Mesendoderm (in vitro differentiated cells): ENCODE data around the gene SEZ6L.

Source experiments
- DNase-seq: peaks from one replicate; pipeline ENCODE4 v3.0.0; 2013
- H2AK5ac ChIP-seq: 2 replicates; pipeline ENCODE4 v1.6.1; 2013; ENCODE audit warnings: low read length, inconsistent platforms
- H2BK120ac ChIP-seq: 2 replicates; pipeline ENCODE4 v1.6.1; 2013; ENCODE audit warnings: low read depth, mild to moderate bottlenecking, low read length, moderate library complexity, mixed read lengths
- H2BK15ac ChIP-seq: replicated peaks from 2 replicates; pipeline ENCODE4 v1.6.1; 2013; ENCODE audit warnings: low read depth, mild to moderate bottlenecking, moderate library complexity
- H2BK5ac ChIP-seq: 2 replicates; pipeline ENCODE4 v1.6.1; 2013; ENCODE audit warnings: low read length, inconsistent platforms
- H3K18ac ChIP-seq: 2 replicates; pipeline ENCODE4 v1.6.1; 2013; ENCODE audit warnings: mild to moderate bottlenecking, low read length, mixed read lengths
- H3K23ac ChIP-seq: one replicate; pipeline ENCODE4 v1.6.1; 2013; ENCODE audit warnings: low read length
- H3K27ac ChIP-seq: 2 replicates; pipeline ENCODE4 v1.5.1; 2013; ENCODE audit warnings: low read depth, mild to moderate bottlenecking, inconsistent platforms, low read length, moderate library complexity
- H3K27me3 ChIP-seq: 2 replicates; pipeline ENCODE4 v1.6.1; 2013; ENCODE audit warnings: low read length, control low read depth, mild to moderate bottlenecking, inconsistent platforms; ENCODE audit not compliant: insufficient read depth, poor library complexity
- H3K36me3 ChIP-seq: 2 replicates; pipeline ENCODE4 v1.6.1; 2013; ENCODE audit warnings: low read length, inconsistent platforms; ENCODE audit not compliant: control insufficient read depth, insufficient read depth
- H3K4ac ChIP-seq: one replicate; pipeline ENCODE4 v1.6.1; 2013; ENCODE audit warnings: low read depth, mild to moderate bottlenecking, low read length, moderate library complexity
- H3K4me1 ChIP-seq: 2 replicates; pipeline ENCODE4 v1.6.1; 2013; ENCODE audit warnings: low read depth, low read length, inconsistent platforms; ENCODE audit not compliant: control insufficient read depth
- H3K4me2 ChIP-seq: 2 replicates; pipeline ENCODE4 v1.6.1; 2013; ENCODE audit warnings: low read length
- H3K4me3 ChIP-seq: 2 replicates; pipeline ENCODE4 v1.5.1; 2013; ENCODE audit warnings: mild to moderate bottlenecking, low read length
- H3K56ac ChIP-seq: one replicate; pipeline ENCODE4 v1.6.1; 2013; ENCODE audit warnings: low read length
- H3K79me1 ChIP-seq: 2 replicates; pipeline ENCODE4 v1.6.1; 2013; ENCODE audit warnings: low read length, inconsistent platforms
- H3K79me2 ChIP-seq: 2 replicates; pipeline ENCODE4 v1.6.1; 2013; ENCODE audit warnings: mild to moderate bottlenecking, low read length; ENCODE audit not compliant: control insufficient read depth, insufficient read depth
- H3K9ac ChIP-seq: 2 replicates; pipeline ENCODE4 v1.6.1; 2013; ENCODE audit warnings: low read length, inconsistent platforms
- H4K5ac ChIP-seq: one replicate; pipeline ENCODE4 v1.6.1; 2013; ENCODE audit warnings: low read length
- H4K8ac ChIP-seq: one replicate; pipeline ENCODE4 v1.6.1; 2013; ENCODE audit warnings: low read depth, mild to moderate bottlenecking, control low read depth, low read length, moderate library complexity
- WGBS: extraction: QIAGEN DNeasy Blood & Tissue Kit; methylation state at CpG from one replicate; pipeline ENCODE4 v1.1.7; 2013; ENCODE audit warnings: low lambda C conversion rate, missing lambda C conversion rate; ENCODE audit not compliant: insufficient coverage; ENCODE audit errors: extremely low coverage; 5-methylcytosine and 5-hydroxymethylcytosine counted together

The SEZ6L gene

DNA sequence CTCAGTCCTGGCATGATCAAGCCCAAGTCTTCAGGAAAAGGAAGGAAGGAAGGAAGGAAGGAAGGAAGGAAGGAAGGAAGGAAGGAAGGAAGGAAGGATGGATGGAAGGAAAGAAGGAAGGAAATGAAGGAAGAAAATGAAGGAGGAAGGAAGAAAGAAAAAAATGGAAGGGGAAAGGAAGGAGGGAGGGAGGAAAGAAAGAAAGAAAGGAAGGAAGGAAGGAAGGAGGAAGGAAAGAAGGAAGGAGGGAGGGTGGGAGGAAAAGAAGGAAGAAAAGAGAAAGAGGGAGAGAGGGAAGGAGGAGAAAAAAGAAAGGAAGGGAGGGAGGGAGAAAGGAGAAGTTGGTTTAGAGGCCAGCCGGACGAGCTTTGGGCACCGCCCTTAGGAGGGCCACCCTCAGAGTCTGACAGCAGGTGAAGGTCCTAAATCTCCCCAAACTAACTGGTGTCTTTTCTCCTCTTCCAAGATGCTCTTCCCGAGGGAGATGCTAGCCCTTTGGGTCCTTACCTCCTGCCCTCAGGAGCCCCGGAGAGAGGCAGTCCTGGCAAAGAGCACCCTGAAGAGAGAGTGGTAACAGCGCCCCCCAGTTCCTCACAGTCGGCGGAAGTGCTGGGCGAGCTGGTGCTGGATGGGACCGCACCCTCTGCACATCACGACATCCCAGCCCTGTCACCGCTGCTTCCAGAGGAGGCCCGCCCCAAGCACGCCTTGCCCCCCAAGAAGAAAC is 122.8 kb downstream of the SEZ6L start:
- H3K4me3 ChIP-seq = no peak overlapping the region
- H3K18ac ChIP-seq = no peak overlapping the region
- no peak overlapping the region for H3K4me2 ChIP-seq
- no peak overlapping the region for H2AK5ac ChIP-seq
- no peaks in the 10 kb centered on the region for H3K79me1 ChIP-seq
- H3K4ac ChIP-seq = no peak overlapping the region
- WGBS = no CpG with 5 or more reads among the region's 14 CpGs
- no peak overlapping the region for H2BK15ac ChIP-seq
- H3K27me3 ChIP-seq = no peaks in the 10 kb centered on the region
- no peak overlapping the region for H2BK5ac ChIP-seq
- H3K27ac ChIP-seq = no peak overlapping the region
- no peak overlapping the region for H3K23ac ChIP-seq
- H4K8ac ChIP-seq = no peak overlapping the region
- H3K56ac ChIP-seq = no peak overlapping the region
- H4K5ac ChIP-seq = no peak overlapping the region
- DNase-seq = no peak
- H3K36me3 ChIP-seq = no peaks in the 10 kb centered on the region
- H3K9ac ChIP-seq = no peak overlapping the region
- H3K4me1 ChIP-seq = peaks cover 3% of the 10 kb centered on the region
- no peaks in the 10 kb centered on the region for H3K79me2 ChIP-seq
- no peak overlapping the region for H2BK120ac ChIP-seq

- Histone ChIP-seq H2BK15ac (no peak overlapping the region), H4K8ac (no peak overlapping the region), H3K4me3 (no peak overlapping the region), H3K79me1 (no peaks in the 10 kb centered on the region), H3K56ac (no peak overlapping the region), H3K4me2 (no peak overlapping the region), H2BK5ac (no peak overlapping the region), H3K36me3 (no peaks in the 10 kb centered on the region), H3K23ac (no peak overlapping the region), H3K27me3 (no peaks in the 10 kb centered on the region), H2BK120ac (no peak overlapping the region), H3K79me2 (no peaks in the 10 kb centered on the region), H2AK5ac (no peak overlapping the region), H3K18ac (no peak overlapping the region), H3K4me1 (peaks cover 3% of the 10 kb centered on the region), H3K4ac (no peak overlapping the region), H3K27ac (no peak overlapping the region), H3K9ac (no peak overlapping the region), H4K5ac (no peak overlapping the region)
- no peak for DNase-seq
- no CpG with 5 or more reads among the region's 13 CpGs for WGBS
These were observed 123.4 kb downstream of the SEZ6L start for GRCh38 chr22:26292667-26292995.

- Histone ChIP-seq H4K8ac (no peak overlapping the region), H3K4me1 (peaks cover 3% of the 10 kb centered on the region), H3K4ac (no peak overlapping the region), H3K79me2 (no peaks in the 10 kb centered on the region), H3K9ac (no peak overlapping the region), H3K18ac (no peak overlapping the region), H4K5ac (no peak overlapping the region), H3K27ac (no peak overlapping the region), H2BK5ac (no peak overlapping the region), H2AK5ac (no peak overlapping the region), H3K23ac (no peak overlapping the region), H3K56ac (no peak overlapping the region), H3K36me3 (no peaks in the 10 kb centered on the region), H3K4me2 (no peak overlapping the region), H2BK120ac (no peak overlapping the region), H3K27me3 (no peaks in the 10 kb centered on the region), H3K79me1 (no peaks in the 10 kb centered on the region), H2BK15ac (no peak overlapping the region), H3K4me3 (no peak overlapping the region)
- no CpG with 5 or more reads among the region's 3 CpGs for WGBS
- peak; percentile 54 for DNase-seq
These were observed 126.4 kb downstream of the SEZ6L start for GRCh38 chr22:26295563-26296126.

- Histone ChIP-seq H3K56ac (no peak overlapping the region), H3K9ac (no peak overlapping the region), H3K4me1 (peaks cover 3% of the 10 kb centered on the region), H3K27me3 (no peaks in the 10 kb centered on the region), H3K36me3 (no peaks in the 10 kb centered on the region), H3K79me2 (no peaks in the 10 kb centered on the region), H4K8ac (no peak overlapping the region), H2AK5ac (no peak overlapping the region), H3K18ac (no peak overlapping the region), H3K4me2 (no peak overlapping the region), H3K23ac (no peak overlapping the region), H2BK5ac (no peak overlapping the region), H3K79me1 (no peaks in the 10 kb centered on the region), H3K4me3 (no peak overlapping the region), H3K27ac (no peak overlapping the region), H2BK120ac (no peak overlapping the region), H3K4ac (no peak overlapping the region), H2BK15ac (no peak overlapping the region), H4K5ac (no peak overlapping the region)
- DNase-seq = no peak
- WGBS = no CpG with 5 or more reads among the region's 9 CpGs
These were observed 129.5 kb downstream of the SEZ6L start for GRCh38 chr22:26298605-26299310.

DNA sequence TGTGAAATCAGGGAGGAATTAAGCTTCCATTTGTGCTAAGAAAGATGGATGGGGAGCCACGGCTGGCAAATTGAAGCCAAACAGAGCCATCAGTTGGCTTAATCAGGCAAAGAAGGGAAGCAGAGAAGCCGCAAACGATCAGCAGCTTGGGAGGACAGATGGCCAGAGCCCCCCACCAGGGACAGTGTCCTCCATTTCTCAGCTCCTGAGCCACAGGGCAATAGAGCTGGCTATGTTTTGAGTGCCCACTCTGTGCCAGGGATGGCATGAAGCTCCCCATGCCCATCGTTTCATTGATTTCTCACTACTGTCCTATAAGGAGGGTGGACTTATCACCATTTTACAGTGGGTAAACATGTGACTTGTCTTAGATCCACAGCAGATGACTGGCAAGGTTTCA is 133.5 kb downstream of the SEZ6L start:
- no peak overlapping the region for H3K23ac ChIP-seq
- no peak overlapping the region for H4K5ac ChIP-seq
- no peaks in the 10 kb centered on the region for H3K79me1 ChIP-seq
- no peak overlapping the region for H3K27ac ChIP-seq
- no peak overlapping the region for H3K4ac ChIP-seq
- H3K4me2 ChIP-seq = no peak overlapping the region
- WGBS = no CpG with 5 or more reads among the region's 4 CpGs
- H2BK120ac ChIP-seq = no peak overlapping the region
- no peak overlapping the region for H3K4me3 ChIP-seq
- no peaks in the 10 kb centered on the region for H3K4me1 ChIP-seq
- no peak overlapping the region for H2AK5ac ChIP-seq
- H3K79me2 ChIP-seq = no peaks in the 10 kb centered on the region
- H3K56ac ChIP-seq = no peak overlapping the region
- no peak overlapping the region for H2BK15ac ChIP-seq
- H4K8ac ChIP-seq = no peak overlapping the region
- no peaks in the 10 kb centered on the region for H3K27me3 ChIP-seq
- H2BK5ac ChIP-seq = no peak overlapping the region
- H3K9ac ChIP-seq = no peak overlapping the region
- DNase-seq = no peak
- H3K18ac ChIP-seq = no peak overlapping the region
- H3K36me3 ChIP-seq = no peaks in the 10 kb centered on the region
